SU-DHL-6 (cell line): ENCODE measurements around the gene ARHGEF16.

Source experiments
- H2AFZ ChIP-seq: fragments of 200-600 bp; sonication (generic); 2 replicates; pipeline ENCODE4 v1.6.1; 2014; ENCODE audit warnings: low read depth, mild to moderate bottlenecking, moderate library complexity, mixed read lengths, antibody characterized with exemption, low read length; ENCODE audit not compliant: severe bottlenecking
- H3F3A ChIP-seq: fragments of 200-600 bp; shearing (Covaris generic); 2 replicates; pipeline ENCODE4 v1.6.0; 2016; ENCODE audit warnings: antibody characterized with exemption, mild to moderate bottlenecking; ENCODE audit not compliant: insufficient read depth
- H3K27ac ChIP-seq: fragments of 200-600 bp; sonication (generic); 2 replicates; pipeline ENCODE4 v1.5.1; 2016; ENCODE audit warnings: low read depth, mild to moderate bottlenecking, low read length, moderate library complexity, mixed read lengths
- H3K27me3 ChIP-seq: fragments of 200-600 bp; sonication (generic), shearing (Covaris generic); 2 replicates; pipeline ENCODE4 v1.6.0; 2014; ENCODE audit warnings: mild to moderate bottlenecking, low read length
- H3K36me3 ChIP-seq: fragments of 200-600 bp; sonication (generic); 2 replicates; pipeline ENCODE4 v1.6.1; 2014; ENCODE audit warnings: mild to moderate bottlenecking, low read length, mixed read lengths
- H3K4me2 ChIP-seq: fragments of 300-600, 200-600 bp; shearing (Covaris generic), sonication (generic); 2 replicates; pipeline ENCODE4 v1.6.0; 2014; ENCODE audit warnings: low read length, low read depth, mild to moderate bottlenecking; ENCODE audit not compliant: poor library complexity, severe bottlenecking
- H3K4me3 ChIP-seq: fragments of 200-600 bp; sonication (generic); 2 replicates; pipeline ENCODE4 v1.5.1; 2014; ENCODE audit warnings: antibody characterized with exemption, low read length, mild to moderate bottlenecking, mixed read lengths; ENCODE audit not compliant: insufficient read depth, poor library complexity, severe bottlenecking
- H3K79me2 ChIP-seq: fragments of 200-600 bp; sonication (generic); 2 replicates; pipeline ENCODE4 v1.6.1; 2014; ENCODE audit warnings: mild to moderate bottlenecking, low read length, moderate library complexity; ENCODE audit not compliant: insufficient read depth
- H3K9ac ChIP-seq: fragments of 200-600 bp; sonication (generic); 2 replicates; pipeline ENCODE4 v1.7.0; 2014; ENCODE audit warnings: mild to moderate bottlenecking, low read length
- H3K9me2 ChIP-seq: fragments of 200-600 bp; sonication (generic); replicated peaks from 2 replicates; pipeline ENCODE4 v1.6.1; 2014; ENCODE audit warnings: low read length; ENCODE audit not compliant: insufficient read depth
- H3K9me3 ChIP-seq: fragments of 200-600 bp; sonication (generic); 2 replicates; pipeline ENCODE4 v1.6.1; 2014; ENCODE audit warnings: low read length, mixed read lengths; ENCODE audit not compliant: insufficient read depth
- H4K20me1 ChIP-seq: fragments of 200-600 bp; sonication (generic); 2 replicates; pipeline ENCODE4 v1.6.1; 2014; ENCODE audit warnings: low read depth, mild to moderate bottlenecking, antibody characterized with exemption, low read length, moderate library complexity, mixed read lengths
- EZH2phosphoT487 ChIP-seq: fragments of 200-600 bp; sonication (generic), shearing (Covaris generic); conservative IDR thresholded peaks from 2 replicates; pipeline ENCODE4 v1.6.1; 2018; ENCODE audit warnings: mild to moderate bottlenecking, antibody characterized with exemption, low read length, moderate library complexity, mixed read lengths
- TF ChIP-seq, protein P1 (sequence below): fragments of 200-600 bp; sonication (generic); IDR thresholded peaks from one replicate; pipeline ENCODE4 v1.5.1; 2017; ENCODE audit warnings: antibody characterized with exemption, mild to moderate bottlenecking, low read length, moderate library complexity; ENCODE audit not compliant: insufficient read depth, poor library complexity, severe bottlenecking

The ARHGEF16 gene

DNA sequence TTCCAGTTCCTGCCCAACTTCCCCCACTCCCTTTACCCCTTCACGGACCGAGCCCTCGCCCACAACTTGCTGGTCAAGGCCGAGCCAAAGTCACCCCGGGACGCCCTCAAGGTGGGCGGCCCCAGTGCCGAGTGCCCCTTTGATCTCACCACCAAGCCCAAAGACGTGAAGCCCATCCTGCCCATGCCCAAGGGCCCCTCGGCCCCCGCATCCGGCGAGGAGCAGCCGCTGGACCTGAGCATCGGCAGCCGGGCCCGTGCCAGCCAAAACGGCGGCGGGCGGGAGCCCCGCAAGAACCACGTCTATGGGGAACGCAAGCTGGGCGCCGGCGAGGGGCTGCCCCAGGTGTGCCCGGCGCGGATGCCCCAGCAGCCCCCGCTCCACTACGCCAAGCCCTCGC is 42.1 kb upstream of the ARHGEF16 start:
- Histone ChIP-seq H3K27ac (no peak overlapping the region), H3F3A (no peaks in the 10 kb centered on the region), H3K79me2 (no peaks in the 10 kb centered on the region), H4K20me1 (no peaks in the 10 kb centered on the region), H3K4me2 (no peak overlapping the region), H3K9ac (no peak overlapping the region), H3K9me3 (no peaks in the 10 kb centered on the region), H3K9me2 (no peaks in the 10 kb centered on the region), H3K36me3 (no peaks in the 10 kb centered on the region), H2AFZ (no peak overlapping the region), H3K27me3 (no peaks in the 10 kb centered on the region), H3K4me3 (no peak overlapping the region)
- TF ChIP-seq, protein P1, sequence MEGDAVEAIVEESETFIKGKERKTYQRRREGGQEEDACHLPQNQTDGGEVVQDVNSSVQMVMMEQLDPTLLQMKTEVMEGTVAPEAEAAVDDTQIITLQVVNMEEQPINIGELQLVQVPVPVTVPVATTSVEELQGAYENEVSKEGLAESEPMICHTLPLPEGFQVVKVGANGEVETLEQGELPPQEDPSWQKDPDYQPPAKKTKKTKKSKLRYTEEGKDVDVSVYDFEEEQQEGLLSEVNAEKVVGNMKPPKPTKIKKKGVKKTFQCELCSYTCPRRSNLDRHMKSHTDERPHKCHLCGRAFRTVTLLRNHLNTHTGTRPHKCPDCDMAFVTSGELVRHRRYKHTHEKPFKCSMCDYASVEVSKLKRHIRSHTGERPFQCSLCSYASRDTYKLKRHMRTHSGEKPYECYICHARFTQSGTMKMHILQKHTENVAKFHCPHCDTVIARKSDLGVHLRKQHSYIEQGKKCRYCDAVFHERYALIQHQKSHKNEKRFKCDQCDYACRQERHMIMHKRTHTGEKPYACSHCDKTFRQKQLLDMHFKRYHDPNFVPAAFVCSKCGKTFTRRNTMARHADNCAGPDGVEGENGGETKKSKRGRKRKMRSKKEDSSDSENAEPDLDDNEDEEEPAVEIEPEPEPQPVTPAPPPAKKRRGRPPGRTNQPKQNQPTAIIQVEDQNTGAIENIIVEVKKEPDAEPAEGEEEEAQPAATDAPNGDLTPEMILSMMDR: no peak

DNA sequence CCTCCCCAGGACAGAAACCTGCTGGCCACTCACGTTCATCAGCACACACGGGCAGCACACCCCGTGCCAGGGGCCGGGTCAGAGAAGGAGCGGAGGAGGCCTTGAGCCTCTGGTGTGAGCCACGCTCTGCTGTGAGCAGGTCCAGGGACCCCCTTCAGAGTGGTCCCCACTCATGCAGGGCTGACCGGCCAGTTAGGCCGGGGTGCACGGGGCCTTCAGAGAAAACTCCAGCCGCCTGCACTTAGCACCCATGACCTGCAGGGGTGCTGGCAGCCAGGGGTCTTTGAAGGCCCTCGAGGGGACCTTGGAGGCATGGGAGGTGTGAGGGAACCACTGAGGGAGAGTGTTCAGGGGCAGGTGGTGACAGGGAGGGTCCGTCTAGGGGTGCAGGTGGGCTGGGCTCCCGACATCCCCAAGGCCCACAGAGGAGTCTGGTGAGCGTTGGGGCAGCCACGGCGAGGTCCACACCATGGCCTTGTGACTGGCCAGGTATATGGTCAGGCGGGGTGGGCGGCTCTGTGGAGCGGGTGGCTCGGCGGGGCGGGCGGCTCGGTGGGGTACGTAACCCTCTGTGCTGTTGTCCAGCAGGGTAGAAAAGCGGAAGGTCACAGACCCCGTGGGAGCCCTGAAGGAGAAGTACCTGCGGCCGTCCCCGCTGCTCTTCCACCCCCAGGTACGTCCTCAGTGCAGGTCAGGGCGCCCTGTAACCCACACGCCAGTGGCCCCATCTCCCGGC is 40.3 kb upstream of the ARHGEF16 start:
- H3K4me3 ChIP-seq: no peak overlapping the region
- TF ChIP-seq, protein P1: no peak
- no peak for TF ChIP-seq EZH2phosphoT487
- H2AFZ ChIP-seq: no peak overlapping the region
- H3K9ac ChIP-seq: no peak overlapping the region
- no peaks in the 10 kb centered on the region for H3K27me3 ChIP-seq
- no peaks in the 10 kb centered on the region for H3K36me3 ChIP-seq
- no peaks in the 10 kb centered on the region for H3K79me2 ChIP-seq
- no peaks in the 10 kb centered on the region for H3K9me2 ChIP-seq
- no peaks in the 10 kb centered on the region for H3F3A ChIP-seq
- H3K4me2 ChIP-seq: no peak overlapping the region
- H4K20me1 ChIP-seq: no peaks in the 10 kb centered on the region
- no peak overlapping the region for H3K27ac ChIP-seq
- H3K9me3 ChIP-seq: no peaks in the 10 kb centered on the region

DNA sequence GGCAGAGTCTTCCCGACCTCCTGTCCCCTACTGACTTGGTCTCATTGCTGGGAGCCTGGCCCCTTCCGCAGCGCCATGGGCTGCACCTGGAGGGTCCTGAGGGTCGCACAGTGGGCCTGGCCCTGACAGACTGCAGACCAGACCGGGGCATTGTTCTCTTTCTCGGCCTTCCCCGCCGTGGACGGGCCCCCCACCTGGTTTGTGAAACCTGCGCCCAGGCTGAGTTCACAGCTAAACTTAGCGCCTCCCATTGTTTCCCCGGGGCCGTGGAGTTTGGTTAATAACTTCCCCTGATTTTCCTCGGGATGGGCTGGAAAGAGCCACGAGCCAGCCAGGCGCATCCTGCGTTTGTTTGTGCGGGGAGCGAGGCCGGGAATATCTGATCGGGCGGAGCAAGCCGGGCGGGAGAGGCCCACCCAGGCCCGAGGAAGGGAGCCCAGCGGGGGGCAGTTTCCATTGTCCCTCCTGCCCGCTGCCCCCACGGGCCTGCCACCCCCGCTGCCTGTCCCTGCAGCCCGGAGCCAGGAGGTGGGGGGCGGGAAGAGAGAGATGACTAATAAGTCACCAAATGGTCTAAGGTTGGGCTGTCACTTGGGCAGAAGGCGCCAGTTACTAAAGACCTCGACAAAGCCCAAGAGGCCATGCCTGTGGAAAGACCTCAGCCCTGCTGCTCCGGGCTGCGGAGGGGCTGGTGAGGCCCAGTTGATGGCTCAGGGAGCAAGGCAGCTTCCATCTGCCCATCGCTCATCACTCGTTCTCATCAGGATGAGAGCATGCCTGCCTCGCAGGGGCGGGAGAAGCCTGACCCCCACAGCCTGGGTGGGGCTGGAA is 39.0 kb upstream of the ARHGEF16 start:
- H3K9me3 ChIP-seq: no peaks in the 10 kb centered on the region
- H3K27ac ChIP-seq: no peak overlapping the region
- no peaks in the 10 kb centered on the region for H3F3A ChIP-seq
- no peaks in the 10 kb centered on the region for H3K79me2 ChIP-seq
- H3K36me3 ChIP-seq: no peaks in the 10 kb centered on the region
- no peak overlapping the region for H2AFZ ChIP-seq
- no peak for TF ChIP-seq EZH2phosphoT487
- TF ChIP-seq, protein P1: no peak
- no peak overlapping the region for H3K9ac ChIP-seq
- no peaks in the 10 kb centered on the region for H3K9me2 ChIP-seq
- H3K4me3 ChIP-seq: no peak overlapping the region
- H4K20me1 ChIP-seq: no peaks in the 10 kb centered on the region
- no peak overlapping the region for H3K4me2 ChIP-seq
- no peaks in the 10 kb centered on the region for H3K27me3 ChIP-seq
